SIG-M5 treated with dmso at 0.1 percent for 504 hours (cell line): ENCODE measurements around the gene PCDHA11.

ENCODE experiments used
- DNase-seq: peaks from one replicate; lab custom pipeline; 2025; ENCODE audit not compliant: unreplicated experiment; lab: John Stamatoyannopoulos, UW

Gene PCDHA11

DNA sequence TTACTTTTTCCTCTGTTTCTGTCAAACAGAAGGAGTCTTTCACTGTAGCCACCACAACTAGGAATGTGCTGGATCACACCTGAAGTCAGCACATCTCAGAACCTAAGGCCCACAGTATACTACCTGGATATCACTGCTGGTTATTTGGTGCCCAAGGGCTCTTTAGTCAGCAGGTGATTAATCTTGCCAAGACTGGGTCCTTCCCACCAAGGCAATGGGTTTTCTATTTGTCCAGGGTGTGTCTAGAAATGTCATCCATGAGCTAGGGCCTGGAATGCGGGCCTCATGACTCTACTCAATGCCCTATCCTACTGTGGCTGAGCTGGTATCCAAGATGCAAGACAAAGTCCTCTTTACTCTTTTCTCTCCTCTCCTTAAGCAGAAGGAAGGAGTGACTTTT lies 47.6 kb downstream of the PCDHA11 start:
- DNase-seq = no peak
